GM23338 (cell line): ENCODE results near the gene SHCBP1L. TPM values are rescaled to one million over a fixed set of nuclear protein-coding genes. Genes with fewer than 3 reads are reported as not detected.

Experiments
- ATAC-seq: fragments of 200-7000 bp; cut with Tn5 transposase; 3 replicates; pipeline ENCODE4 v1.9.1; 2020
- DNase-seq: peaks from one replicate; pipeline ENCODE4 v3.0.0-alpha.2; 2015; ENCODE audit warnings: low spot score
- H2AFZ ChIP-seq: fragments of 200-600 bp; sonication (generic); 2 replicates; pipeline ENCODE4 v1.8.0; 2016; ENCODE audit warnings: antibody characterized with exemption, mild to moderate bottlenecking, moderate library complexity
- H3F3A ChIP-seq: fragments of 200-600 bp; sonication (generic); replicated peaks from 2 replicates; pipeline ENCODE4 v1.8.0; 2017; ENCODE audit warnings: antibody characterized with exemption, mixed run types, low read depth
- H3K27ac ChIP-seq: fragments of 200-600 bp; sonication (generic); 2 replicates; pipeline ENCODE4 v1.6.1; 2016; ENCODE audit warnings: low read depth
- H3K27me3 ChIP-seq: fragments of 200-600 bp; sonication (generic); 2 replicates; pipeline ENCODE4 v1.8.0; 2016; ENCODE audit warnings: mild to moderate bottlenecking, mixed run types, moderate library complexity; ENCODE audit not compliant: insufficient read depth
- H3K36me3 ChIP-seq: fragments of 200-600 bp; sonication (generic); 2 replicates; pipeline ENCODE4 v1.8.0; 2016; ENCODE audit warnings: mild to moderate bottlenecking; ENCODE audit not compliant: insufficient read depth
- H3K4me1 ChIP-seq: fragments of 200-600 bp; sonication (generic); 2 replicates; pipeline ENCODE4 v1.8.0; 2016; ENCODE audit warnings: mild to moderate bottlenecking, moderate library complexity; ENCODE audit not compliant: insufficient read depth
- H3K4me2 ChIP-seq: fragments of 200-600 bp; sonication (generic); 2 replicates; pipeline ENCODE4 v1.7.1; 2017; ENCODE audit warnings: mixed run types
- H3K4me3 ChIP-seq: fragments of 200-600 bp; sonication (generic); 2 replicates; pipeline ENCODE4 v1.6.1; 2016; ENCODE audit warnings: mixed run types
- H3K79me2 ChIP-seq: fragments of 200-600 bp; sonication (generic); replicated peaks from 2 replicates; pipeline ENCODE4 v1.8.0; 2017; ENCODE audit warnings: mild to moderate bottlenecking; ENCODE audit not compliant: insufficient read depth
- H3K9me2 ChIP-seq: fragments of 200-600 bp; sonication (generic); 2 replicates; pipeline ENCODE4 v1.8.0; 2017; ENCODE audit not compliant: insufficient read depth
- H4K20me1 ChIP-seq: fragments of 200-600 bp; sonication (generic); replicated peaks from 2 replicates; pipeline ENCODE4 v1.8.0; 2017; ENCODE audit warnings: mild to moderate bottlenecking; ENCODE audit not compliant: insufficient read depth
- H3K27ac Mint-ChIP-seq: 2 replicates; pipeline ENCODE4 v1.8.0; 2020; ENCODE audit warnings: inconsistent platforms, mild to moderate bottlenecking, moderate library complexity, mixed read lengths
- H3K27me3 Mint-ChIP-seq: 3 replicates; pipeline ENCODE4 v1.8.0; 2022; ENCODE audit warnings: low read depth, mild to moderate bottlenecking, moderate library complexity, mixed read lengths, inconsistent platforms; ENCODE audit not compliant: insufficient read depth, poor library complexity
- H3K36me3 Mint-ChIP-seq: 3 replicates; pipeline ENCODE4 v1.8.0; 2021; ENCODE audit warnings: low read depth, mild to moderate bottlenecking, inconsistent platforms, moderate library complexity, mixed read lengths
- H3K4me1 Mint-ChIP-seq: 3 replicates; pipeline ENCODE4 v1.8.0; 2020; ENCODE audit warnings: mild to moderate bottlenecking, inconsistent platforms, mixed read lengths
- H3K4me3 Mint-ChIP-seq: 3 replicates; pipeline ENCODE4 v1.8.0; 2021; ENCODE audit warnings: moderate library complexity, mild to moderate bottlenecking, inconsistent platforms, mixed read lengths
- H3K9me3 Mint-ChIP-seq: 3 replicates; pipeline ENCODE4 v1.8.0; 2020; ENCODE audit warnings: moderate library complexity, mild to moderate bottlenecking, inconsistent platforms, mixed read lengths
- CREB1 ChIP-seq: fragments of 250-450 bp; sonication (Bioruptor Pico); IDR thresholded peaks from 2 replicates; pipeline ENCODE4 v1.5.0; 2020; ENCODE audit warnings: low read depth, mild to moderate bottlenecking, moderate library complexity
- CTCF ChIP-seq, 2 experiments: fragments of 200-600 bp in 1 of 2; sonication (generic) in 1 of 2; conservative IDR thresholded peaks; 2 replicates each; pipeline versions ENCODE4 v1.5.1 to v1.6.1; 2016 to 2017; ENCODE audit warnings: antibody characterized with exemption in 2 of 2, low read depth in 2 of 2, mild to moderate bottlenecking in 2 of 2, moderate library complexity in 1 of 2
- ETS1 ChIP-seq: IDR thresholded peaks from 2 replicates; pipeline ENCODE4 v1.6.1; 2016; ENCODE audit warnings: antibody characterized with exemption
- EZH2 ChIP-seq: fragments of 200-600 bp; sonication (generic); IDR thresholded peaks from one replicate; pipeline ENCODE4 v1.8.0; 2017; ENCODE audit warnings: antibody characterized with exemption, mild to moderate bottlenecking, low read depth; ENCODE audit not compliant: unreplicated experiment
- EZH2phosphoT487 ChIP-seq: fragments of 200-600 bp; sonication (generic); IDR thresholded peaks from one replicate; pipeline ENCODE4 v1.8.1; 2018; ENCODE audit warnings: antibody characterized with exemption; ENCODE audit not compliant: unreplicated experiment
- JUNB ChIP-seq: IDR thresholded peaks from one replicate; pipeline ENCODE4 v1.6.1; 2016; ENCODE audit warnings: antibody characterized with exemption; ENCODE audit not compliant: unreplicated experiment
- NANOG ChIP-seq: IDR thresholded peaks from 2 replicates; pipeline ENCODE4 v1.6.1; 2016; ENCODE audit warnings: antibody characterized with exemption, borderline replicate concordance
- POLR2AphosphoS5 ChIP-seq: IDR thresholded peaks from 2 replicates; pipeline ENCODE4 v1.6.1; 2016; ENCODE audit warnings: antibody characterized with exemption, low read depth
- REST ChIP-seq: IDR thresholded peaks from one replicate; pipeline ENCODE4 v1.6.1; 2018; ENCODE audit warnings: antibody characterized with exemption; ENCODE audit not compliant: unreplicated experiment
- STAT1 ChIP-seq: IDR thresholded peaks from one replicate; pipeline ENCODE4 v1.6.1; 2016; ENCODE audit warnings: antibody characterized with exemption; ENCODE audit not compliant: unreplicated experiment
- ZNF114 ChIP-seq: fragments of 250-450 bp; sonication (Bioruptor Pico); IDR thresholded peaks from 2 replicates; pipeline ENCODE4 v1.5.0; 2020; ENCODE audit warnings: mild to moderate bottlenecking, moderate library complexity
- ZNF331 ChIP-seq: fragments of 250-450 bp; sonication (Bioruptor Pico); IDR thresholded peaks from 2 replicates; pipeline ENCODE4 v1.5.0; 2020; ENCODE audit warnings: low read depth, mild to moderate bottlenecking, moderate library complexity
- ZNF462 ChIP-seq: fragments of 250-450 bp; sonication (Bioruptor Pico); IDR thresholded peaks from 2 replicates; pipeline ENCODE4 v1.5.0; 2020; ENCODE audit warnings: mild to moderate bottlenecking, moderate library complexity
- long read RNA-seq: library from polyadenylated mRNA; unstranded; transcript quantifications from one replicate; pipeline ENCODE4 v2.0.0, GENCODE V29; 2020; ENCODE audit not compliant: unreplicated experiment
- polyA plus RNA-seq: library from polyadenylated mRNA; unstranded; fragments of >200 nt; fragmentation: Nextera tagmentation; extraction: Ambion mirVana; gene quantifications from 2 replicates; pipeline ENCODE4 v1.2.1, GENCODE V29; 2016
- total RNA-seq: library from RNA; depleted of rRNA; stranded (reverse); fragments of >200 nt; shearing (Covaris generic); gene quantifications from 2 replicates; pipeline ENCODE4 v1.2.3, GENCODE V29; 2014; rRNA removed

SHCBP1L gene
- total RNA-seq (not detected in 2 replicates), polyA plus RNA-seq (not detected in 2 replicates)
- long read RNA-seq: 0 reads

GRCh38 chr1:182952677-182953444, at the start of gene SHCBP1L:
Gene SHCBP1L (minus strand): TSS chr1:182953166. CDS start chr1:182953133, 33 bp downstream.
- H3K4me1 Mint-ChIP-seq: peaks cover 9% of the 10 kb centered on the region
- DNase-seq: peak; percentile 62
- H3K27me3 ChIP-seq: no peaks in the 10 kb centered on the region
- H4K20me1 ChIP-seq: no peaks in the 10 kb centered on the region
- H3K4me2 ChIP-seq: no peak within 1 kb of the TSS
- H3K36me3 ChIP-seq: no peaks in the 10 kb centered on the region
- no peak within 1 kb of the TSS for H3K4me3 Mint-ChIP-seq
- H3F3A ChIP-seq: 0 out of 2 replicates have a peak, but pooled peaks cover 4% of the 10 kb centered on the region
- peaks cover 3% of the 10 kb centered on the region for H3K27me3 Mint-ChIP-seq
- H3K4me3 ChIP-seq: no peak within 1 kb of the TSS
- H3K9me3 Mint-ChIP-seq: peaks cover 8% of the 10 kb centered on the region; the same call in 2 of the 3 replicates
- H3K27ac ChIP-seq: no peak within 1 kb of the TSS
- no peak within 1 kb of the TSS for H2AFZ ChIP-seq
- peaks cover 8% of the 10 kb centered on the region; the same call in 2 of the 3 replicates for H3K36me3 Mint-ChIP-seq
- H3K27ac Mint-ChIP-seq: no peak within 1 kb of the TSS
- H3K4me1 ChIP-seq: no peaks in the 10 kb centered on the region
- TF ChIP-seq EZH2phosphoT487 (no peak), POLR2AphosphoS5 (no peak), REST (no peak), ZNF114 (no peak), STAT1 (no peak), ZNF331 (CRISPR knock-in tag) (no peak), JUNB (no peak), CREB1 (CRISPR knock-in tag) (no peak), ETS1 (no peak), CTCF (conservative IDR thresholded peaks at IDR 0.05; ENCODE audit: low read depth in 2 of 2) (no peak), ZNF462 (CRISPR knock-in tag) (no peak), NANOG (no peak), EZH2 (no peak)
- H3K9me2 ChIP-seq: peaks cover 14% of the 10 kb centered on the region
- peak; percentile 52 for ATAC-seq
- no peaks in the 10 kb centered on the region for H3K79me2 ChIP-seq
